Measurements from ENCODE around the gene ATP1A1.

DNA sequence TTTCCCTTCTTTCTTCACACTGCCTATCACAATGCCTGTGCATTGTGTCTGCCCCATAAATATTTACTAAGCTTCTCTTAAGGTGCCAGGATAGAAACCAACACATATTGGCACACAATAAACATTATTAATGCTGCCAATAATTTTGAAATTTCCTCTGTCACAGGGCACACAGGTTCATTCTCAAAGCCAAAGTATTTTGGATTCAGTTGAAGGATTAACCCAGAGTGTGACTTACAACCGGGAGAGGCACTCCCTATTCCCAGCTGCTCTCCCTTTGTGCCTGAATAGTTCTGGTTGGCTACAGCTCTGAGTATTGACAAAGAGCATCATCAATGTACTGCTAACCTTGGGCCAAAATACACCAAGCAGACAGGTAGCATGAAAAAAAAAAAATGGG lies 46.6 kb upstream of the ATP1A1 start:
- TF ChIP-seq, protein P1, sequence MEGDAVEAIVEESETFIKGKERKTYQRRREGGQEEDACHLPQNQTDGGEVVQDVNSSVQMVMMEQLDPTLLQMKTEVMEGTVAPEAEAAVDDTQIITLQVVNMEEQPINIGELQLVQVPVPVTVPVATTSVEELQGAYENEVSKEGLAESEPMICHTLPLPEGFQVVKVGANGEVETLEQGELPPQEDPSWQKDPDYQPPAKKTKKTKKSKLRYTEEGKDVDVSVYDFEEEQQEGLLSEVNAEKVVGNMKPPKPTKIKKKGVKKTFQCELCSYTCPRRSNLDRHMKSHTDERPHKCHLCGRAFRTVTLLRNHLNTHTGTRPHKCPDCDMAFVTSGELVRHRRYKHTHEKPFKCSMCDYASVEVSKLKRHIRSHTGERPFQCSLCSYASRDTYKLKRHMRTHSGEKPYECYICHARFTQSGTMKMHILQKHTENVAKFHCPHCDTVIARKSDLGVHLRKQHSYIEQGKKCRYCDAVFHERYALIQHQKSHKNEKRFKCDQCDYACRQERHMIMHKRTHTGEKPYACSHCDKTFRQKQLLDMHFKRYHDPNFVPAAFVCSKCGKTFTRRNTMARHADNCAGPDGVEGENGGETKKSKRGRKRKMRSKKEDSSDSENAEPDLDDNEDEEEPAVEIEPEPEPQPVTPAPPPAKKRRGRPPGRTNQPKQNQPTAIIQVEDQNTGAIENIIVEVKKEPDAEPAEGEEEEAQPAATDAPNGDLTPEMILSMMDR (IDR thresholded peaks at IDR 0.05 in 2 of 3, conservative IDR thresholded peaks at IDR 0.05 in 1 of 3; ENCODE audit: insufficient read depth in 2 of 3, low read depth in 1 of 3, low read length in 3 of 3): no peak
- TF ChIP-seq ZNF274 (IDR thresholded peaks at IDR 0.05; ENCODE audit: borderline replicate concordance, low read depth, low read length): no peak
- no peak for TF ChIP-seq EP300 (IDR thresholded peaks at IDR 0.05; ENCODE audit: low read length)
- TF ChIP-seq BHLHE40 (IDR thresholded peaks at IDR 0.05; ENCODE audit: low read length): no peak
- TF ChIP-seq EZH2 (IDR thresholded peaks at IDR 0.05; ENCODE audit: borderline replicate concordance, low read depth, low read length): no peak
- TF ChIP-seq, protein P2, sequence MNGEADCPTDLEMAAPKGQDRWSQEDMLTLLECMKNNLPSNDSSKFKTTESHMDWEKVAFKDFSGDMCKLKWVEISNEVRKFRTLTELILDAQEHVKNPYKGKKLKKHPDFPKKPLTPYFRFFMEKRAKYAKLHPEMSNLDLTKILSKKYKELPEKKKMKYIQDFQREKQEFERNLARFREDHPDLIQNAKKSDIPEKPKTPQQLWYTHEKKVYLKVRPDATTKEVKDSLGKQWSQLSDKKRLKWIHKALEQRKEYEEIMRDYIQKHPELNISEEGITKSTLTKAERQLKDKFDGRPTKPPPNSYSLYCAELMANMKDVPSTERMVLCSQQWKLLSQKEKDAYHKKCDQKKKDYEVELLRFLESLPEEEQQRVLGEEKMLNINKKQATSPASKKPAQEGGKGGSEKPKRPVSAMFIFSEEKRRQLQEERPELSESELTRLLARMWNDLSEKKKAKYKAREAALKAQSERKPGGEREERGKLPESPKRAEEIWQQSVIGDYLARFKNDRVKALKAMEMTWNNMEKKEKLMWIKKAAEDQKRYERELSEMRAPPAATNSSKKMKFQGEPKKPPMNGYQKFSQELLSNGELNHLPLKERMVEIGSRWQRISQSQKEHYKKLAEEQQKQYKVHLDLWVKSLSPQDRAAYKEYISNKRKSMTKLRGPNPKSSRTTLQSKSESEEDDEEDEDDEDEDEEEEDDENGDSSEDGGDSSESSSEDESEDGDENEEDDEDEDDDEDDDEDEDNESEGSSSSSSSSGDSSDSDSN (IDR thresholded peaks at IDR 0.05; ENCODE audit: borderline replicate concordance in 1 of 2, low read depth in 2 of 2, low read length in 2 of 2): no peak
- no peak for TF ChIP-seq TGIF2 (CRISPR knock-in tag; IDR thresholded peaks at IDR 0.05)
- no peak for TF ChIP-seq ETV1 (tag; conservative IDR thresholded peaks at IDR 0.05; ENCODE audit: low read depth)
- TF ChIP-seq ZNF212 (CRISPR knock-in tag; IDR thresholded peaks at IDR 0.05): no peak
- TF ChIP-seq, protein P3, sequence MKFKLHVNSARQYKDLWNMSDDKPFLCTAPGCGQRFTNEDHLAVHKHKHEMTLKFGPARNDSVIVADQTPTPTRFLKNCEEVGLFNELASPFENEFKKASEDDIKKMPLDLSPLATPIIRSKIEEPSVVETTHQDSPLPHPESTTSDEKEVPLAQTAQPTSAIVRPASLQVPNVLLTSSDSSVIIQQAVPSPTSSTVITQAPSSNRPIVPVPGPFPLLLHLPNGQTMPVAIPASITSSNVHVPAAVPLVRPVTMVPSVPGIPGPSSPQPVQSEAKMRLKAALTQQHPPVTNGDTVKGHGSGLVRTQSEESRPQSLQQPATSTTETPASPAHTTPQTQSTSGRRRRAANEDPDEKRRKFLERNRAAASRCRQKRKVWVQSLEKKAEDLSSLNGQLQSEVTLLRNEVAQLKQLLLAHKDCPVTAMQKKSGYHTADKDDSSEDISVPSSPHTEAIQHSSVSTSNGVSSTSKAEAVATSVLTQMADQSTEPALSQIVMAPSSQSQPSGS (CRISPR knock-in tag; IDR thresholded peaks at IDR 0.05): no peak
- TF ChIP-seq, protein P4, sequence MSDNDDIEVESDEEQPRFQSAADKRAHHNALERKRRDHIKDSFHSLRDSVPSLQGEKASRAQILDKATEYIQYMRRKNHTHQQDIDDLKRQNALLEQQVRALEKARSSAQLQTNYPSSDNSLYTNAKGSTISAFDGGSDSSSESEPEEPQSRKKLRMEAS (CRISPR knock-in tag; IDR thresholded peaks at IDR 0.05): no peak
